Measurements from ENCODE around the gene ADAMTSL2. TPM values are rescaled to one million over a fixed set of nuclear protein-coding genes. Genes with fewer than 3 reads are reported as not detected.

The ADAMTSL2 gene
- polyA plus RNA-seq, 6 donors from 2014 or later = not detected

DNA sequence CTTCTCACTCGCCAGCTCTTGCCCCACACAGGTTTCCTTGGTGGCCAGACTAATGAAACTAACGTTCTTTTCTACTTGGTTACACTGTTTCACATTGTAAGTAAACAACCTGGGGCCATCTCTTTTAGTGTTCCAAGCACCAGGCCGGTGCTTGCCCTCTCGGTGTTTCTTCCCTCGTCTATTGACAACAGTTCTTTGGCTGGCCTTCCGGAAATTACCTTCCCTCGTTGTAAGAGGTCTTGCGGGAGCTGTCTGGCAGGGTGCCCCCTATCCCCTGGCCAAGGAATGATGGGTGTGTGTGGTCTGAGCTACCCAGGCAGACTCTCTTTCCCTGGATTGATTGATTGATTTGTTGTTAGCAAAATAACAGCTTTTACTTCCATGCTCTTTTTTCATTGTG is 8.8 kb upstream of the ADAMTSL2 start:
- H3K4me1 Mint-ChIP-seq = no peaks in the 10 kb centered on the region
- H3K27me3 Mint-ChIP-seq = peaks cover 5 to 60% (median 44%) of the 10 kb centered on the region in 3 donors
- H3K27ac Mint-ChIP-seq = peak overlapping the region in 1 of 6 donors; percentile 64
- H3K9me3 Mint-ChIP-seq = no peaks in the 10 kb centered on the region
- peak overlapping the region in 1 of 8 donors; percentile 44 for H3K4me3 Mint-ChIP-seq
- no peak for ATAC-seq (ENCODE audit: low read depth in 2 of 2)
- no peaks in the 10 kb centered on the region for H3K36me3 Mint-ChIP-seq
- no peak for DNase-seq

DNA sequence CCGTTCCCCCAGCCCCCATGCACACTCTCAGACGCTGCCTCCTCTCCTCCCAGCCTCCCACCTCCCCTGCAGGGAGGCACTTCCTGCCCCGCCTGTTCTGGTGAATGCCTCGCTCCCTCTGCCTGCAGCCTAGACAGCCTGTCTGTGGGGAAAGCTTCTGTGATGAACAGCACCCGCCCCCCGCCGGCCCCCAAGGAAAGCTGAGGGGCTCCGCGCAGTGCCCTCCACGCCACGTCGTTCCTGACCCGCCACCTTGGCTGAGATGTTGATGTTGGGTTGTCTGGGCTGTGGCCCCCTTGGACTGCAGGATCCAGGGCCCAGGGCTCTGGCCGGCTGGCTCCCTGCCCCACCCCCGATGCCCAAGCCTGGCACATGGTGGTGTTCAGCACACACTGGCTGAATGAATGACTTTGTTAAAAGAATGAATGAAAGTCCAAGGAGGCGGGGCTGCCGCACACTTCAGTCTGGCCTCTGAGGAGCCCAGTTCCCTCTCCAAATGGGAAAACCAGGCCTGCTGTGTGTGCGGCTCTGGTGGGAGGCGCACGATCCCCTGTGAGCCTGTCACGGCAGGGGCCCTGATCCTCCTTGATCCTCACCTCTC is 7.7 kb upstream of the ADAMTSL2 start:
- Mint-ChIP-seq H3K9me3 (no peaks in the 10 kb centered on the region), H3K27me3 (peaks cover 5 to 55% (median 45%) of the 10 kb centered on the region in 3 donors), H3K36me3 (no peaks in the 10 kb centered on the region), H3K4me1 (no peaks in the 10 kb centered on the region), H3K27ac (no peak overlapping the region), H3K4me3 (no peak overlapping the region)
- DNase-seq (no peak), ATAC-seq (ENCODE audit: low read depth in 2 of 2) (no peak)

DNA sequence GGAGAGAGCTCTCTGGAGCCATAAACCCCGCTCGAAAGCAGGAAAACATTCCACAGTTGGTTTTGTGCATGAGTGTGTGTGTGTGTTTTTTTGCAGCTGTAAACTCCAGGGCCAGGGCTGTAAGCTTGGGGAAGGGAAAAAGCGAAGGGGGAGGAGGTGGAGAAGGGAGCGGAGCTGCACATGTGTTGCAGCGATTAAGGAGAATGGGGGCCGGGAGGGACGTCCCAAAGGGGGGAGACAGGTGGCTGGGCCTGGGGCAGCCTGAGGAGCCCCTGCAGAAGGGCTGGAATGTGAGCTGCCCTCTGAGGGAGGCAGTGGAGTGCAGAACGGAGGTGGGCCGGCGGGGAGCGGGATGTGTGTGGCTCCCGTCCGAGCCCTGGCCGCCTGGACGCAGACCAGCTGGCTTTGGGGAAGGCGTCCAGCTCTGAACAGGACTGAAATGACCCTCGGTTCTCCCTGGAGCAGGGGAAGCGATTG is 7.0 kb upstream of the ADAMTSL2 start:
- peaks cover 0 to under 1% (median 0%) of the 10 kb centered on the region in 3 donors for H3K4me1 Mint-ChIP-seq
- H3K9me3 Mint-ChIP-seq = no peaks in the 10 kb centered on the region
- ATAC-seq (ENCODE audit: low read depth in 2 of 2) (no peak), DNase-seq (no peak)
- H3K27ac Mint-ChIP-seq = no peak overlapping the region
- no peaks in the 10 kb centered on the region for H3K36me3 Mint-ChIP-seq
- peaks cover 5 to 62% (median 52%) of the 10 kb centered on the region in 3 donors for H3K27me3 Mint-ChIP-seq
- peak overlapping the region in 2 of 8 donors; percentile 3 to 47 for H3K4me3 Mint-ChIP-seq

DNA sequence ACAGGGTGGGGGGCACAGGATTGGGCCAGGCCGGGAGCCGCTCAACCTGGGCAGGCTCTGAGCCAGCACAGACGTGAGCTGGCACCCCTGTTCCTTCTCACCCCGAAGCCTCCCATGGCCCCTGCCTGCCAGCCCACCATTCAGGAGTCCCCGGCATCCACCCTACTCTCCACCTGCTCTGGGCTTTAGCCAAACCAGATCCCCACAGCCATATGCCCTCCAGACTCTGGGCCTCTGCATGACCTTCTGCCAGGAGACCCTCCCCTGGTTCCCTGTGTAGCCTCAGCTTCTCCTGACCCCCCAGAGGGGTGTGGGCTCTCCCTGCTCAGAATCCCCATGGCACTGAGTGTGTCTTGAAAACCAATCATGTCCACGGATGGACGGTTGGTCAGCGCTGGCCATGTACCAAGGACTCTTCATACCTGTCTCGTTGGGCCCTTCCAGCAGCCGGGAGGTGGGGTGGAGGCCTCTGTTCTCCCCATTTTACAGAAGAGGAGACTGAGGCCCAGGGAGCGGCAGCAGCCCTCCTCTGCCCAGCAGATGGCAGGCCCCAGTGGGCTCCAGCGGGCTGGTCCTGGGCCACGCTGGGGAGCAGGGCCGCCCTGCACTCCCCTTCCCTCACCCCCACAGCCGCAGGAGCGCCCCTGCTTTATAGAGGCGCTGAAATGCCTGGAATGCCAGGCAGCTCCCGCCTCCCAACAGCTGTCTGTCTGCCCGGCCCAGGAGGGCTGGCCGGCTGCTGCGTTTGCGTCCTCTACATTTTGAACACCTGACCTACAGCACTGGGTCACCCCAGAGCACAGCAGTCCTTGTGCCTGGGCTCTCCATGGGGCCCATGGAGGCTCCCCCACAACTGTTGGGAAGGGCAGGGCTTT is 6.3 kb upstream of the ADAMTSL2 start:
- no peaks in the 10 kb centered on the region for H3K9me3 Mint-ChIP-seq
- DNase-seq = no peak
- no peak for ATAC-seq (ENCODE audit: low read depth in 2 of 2)
- peaks cover 7 to 9% (median 7%) of the 10 kb centered on the region in 3 donors for H3K4me1 Mint-ChIP-seq
- H3K4me3 Mint-ChIP-seq = no peak overlapping the region
- H3K36me3 Mint-ChIP-seq = no peaks in the 10 kb centered on the region
- no peak overlapping the region for H3K27ac Mint-ChIP-seq
- H3K27me3 Mint-ChIP-seq = peaks cover 8 to 66% (median 59%) of the 10 kb centered on the region in 3 donors

DNA sequence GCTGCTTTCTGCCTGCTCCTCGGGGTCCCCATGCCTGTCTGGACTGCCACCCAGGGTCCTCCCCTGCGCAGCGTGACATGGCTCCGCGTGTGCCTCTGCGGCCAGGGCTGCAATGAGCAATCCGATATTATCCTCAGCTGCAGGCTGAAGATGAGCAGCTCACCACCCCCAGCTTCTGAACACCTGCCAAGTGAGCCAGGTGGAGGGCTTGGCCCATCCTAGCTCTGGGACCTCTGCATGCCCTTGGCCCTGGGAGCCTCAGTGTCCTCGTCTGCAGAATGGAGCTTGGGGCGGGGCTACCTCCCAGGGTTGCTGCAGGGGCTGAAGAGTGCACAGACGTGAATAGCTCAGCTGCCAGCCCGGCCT is 5.6 kb upstream of the ADAMTSL2 start:
- Mint-ChIP-seq H3K27ac (no peak overlapping the region), H3K4me1 (peaks cover 10 to 12% (median 10%) of the 10 kb centered on the region in 3 donors), H3K36me3 (no peaks in the 10 kb centered on the region), H3K9me3 (no peaks in the 10 kb centered on the region), H3K4me3 (no peak overlapping the region), H3K27me3 (peaks cover 8 to 66% (median 65%) of the 10 kb centered on the region in 3 donors)
- no peak for DNase-seq
- ATAC-seq (ENCODE audit: low read depth in 2 of 2) = no peak

DNA sequence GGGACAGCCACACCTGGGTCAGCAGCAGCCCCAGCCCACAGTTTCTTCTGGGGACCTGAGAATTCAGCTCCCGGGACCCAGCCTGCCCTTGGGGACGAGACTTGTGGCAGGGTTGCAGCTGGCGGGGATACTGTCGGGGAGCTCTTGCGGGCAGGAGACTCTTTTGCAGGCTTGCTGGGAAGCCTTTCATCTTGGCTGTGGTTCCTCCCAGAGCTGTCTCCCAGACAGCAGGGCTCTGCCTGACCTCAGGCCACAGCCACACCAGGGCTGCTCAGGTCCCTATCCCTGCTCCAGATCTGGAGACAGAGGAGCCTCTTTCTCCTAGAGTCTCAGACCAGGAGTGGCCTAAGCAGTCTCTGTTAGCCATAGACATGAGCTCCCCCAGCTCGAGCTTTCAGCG is 5.0 kb upstream of the ADAMTSL2 start:
- Mint-ChIP-seq H3K4me3 (no peak overlapping the region), H3K36me3 (no peaks in the 10 kb centered on the region), H3K4me1 (peaks cover 10 to 15% (median 12%) of the 10 kb centered on the region in 3 donors), H3K27ac (no peak overlapping the region), H3K27me3 (peaks cover 7 to 66% (median 65%) of the 10 kb centered on the region in 3 donors), H3K9me3 (no peaks in the 10 kb centered on the region)
- ATAC-seq (ENCODE audit: low read depth in 2 of 2) (no peak), DNase-seq (no peak)

DNA sequence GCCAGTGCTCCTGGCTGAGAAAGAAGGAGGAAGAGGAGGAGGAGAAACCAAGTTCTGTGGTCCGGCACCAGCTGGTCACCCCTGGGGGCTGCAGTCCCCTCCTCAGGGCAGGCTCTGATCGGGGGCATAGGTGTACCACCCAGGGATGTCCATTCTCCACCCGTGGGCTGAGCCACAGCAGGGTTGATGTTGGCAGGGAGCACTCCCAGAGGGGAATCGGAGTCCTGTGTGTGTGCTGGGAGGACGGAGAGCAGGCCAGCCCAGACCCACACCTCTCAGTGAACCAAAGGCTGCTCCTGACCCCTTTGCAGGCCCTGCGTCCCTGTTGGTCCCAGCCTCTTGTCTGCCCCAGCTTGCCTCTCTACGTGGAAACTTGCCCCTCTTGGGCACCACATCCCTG is 4.6 kb upstream of the ADAMTSL2 start:
- no peak for DNase-seq
- H3K27ac Mint-ChIP-seq = no peak overlapping the region
- peaks cover 7 to 68% (median 65%) of the 10 kb centered on the region in 3 donors for H3K27me3 Mint-ChIP-seq
- H3K4me1 Mint-ChIP-seq = peaks cover 10 to 15% (median 12%) of the 10 kb centered on the region in 3 donors
- H3K4me3 Mint-ChIP-seq = no peak overlapping the region
- no peak for ATAC-seq (ENCODE audit: low read depth in 2 of 2)
- H3K36me3 Mint-ChIP-seq = no peaks in the 10 kb centered on the region
- H3K9me3 Mint-ChIP-seq = no peaks in the 10 kb centered on the region

DNA sequence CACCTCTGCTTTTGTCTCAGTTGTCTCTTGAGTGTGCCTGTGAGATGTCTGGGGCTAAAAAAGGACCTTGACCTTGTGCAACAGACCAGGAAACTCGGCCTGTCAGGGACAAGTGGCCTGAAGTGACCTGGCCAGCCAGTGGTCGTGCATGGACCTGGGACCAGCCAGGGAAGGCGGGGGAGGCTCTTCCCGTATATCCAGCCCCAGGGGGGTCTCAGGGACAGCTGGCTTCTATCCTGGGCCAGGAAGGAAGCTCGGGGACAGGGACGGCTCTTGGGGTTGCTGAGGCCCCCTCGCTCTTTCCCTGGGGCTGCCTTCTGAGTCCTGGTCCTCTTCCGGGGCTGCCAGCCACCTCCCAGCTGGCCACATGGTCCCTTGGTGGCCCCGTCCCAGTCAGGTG is 3.2 kb upstream of the ADAMTSL2 start:
- Mint-ChIP-seq H3K4me3 (no peak overlapping the region), H3K27me3 (peaks cover 7 to 80% (median 56%) of the 10 kb centered on the region in 3 donors), H3K27ac (no peak overlapping the region), H3K9me3 (no peaks in the 10 kb centered on the region), H3K4me1 (peaks cover 10 to 15% (median 12%) of the 10 kb centered on the region in 3 donors), H3K36me3 (no peaks in the 10 kb centered on the region)
- DNase-seq = no peak
- ATAC-seq (ENCODE audit: low read depth in 2 of 2) = no peak

DNA sequence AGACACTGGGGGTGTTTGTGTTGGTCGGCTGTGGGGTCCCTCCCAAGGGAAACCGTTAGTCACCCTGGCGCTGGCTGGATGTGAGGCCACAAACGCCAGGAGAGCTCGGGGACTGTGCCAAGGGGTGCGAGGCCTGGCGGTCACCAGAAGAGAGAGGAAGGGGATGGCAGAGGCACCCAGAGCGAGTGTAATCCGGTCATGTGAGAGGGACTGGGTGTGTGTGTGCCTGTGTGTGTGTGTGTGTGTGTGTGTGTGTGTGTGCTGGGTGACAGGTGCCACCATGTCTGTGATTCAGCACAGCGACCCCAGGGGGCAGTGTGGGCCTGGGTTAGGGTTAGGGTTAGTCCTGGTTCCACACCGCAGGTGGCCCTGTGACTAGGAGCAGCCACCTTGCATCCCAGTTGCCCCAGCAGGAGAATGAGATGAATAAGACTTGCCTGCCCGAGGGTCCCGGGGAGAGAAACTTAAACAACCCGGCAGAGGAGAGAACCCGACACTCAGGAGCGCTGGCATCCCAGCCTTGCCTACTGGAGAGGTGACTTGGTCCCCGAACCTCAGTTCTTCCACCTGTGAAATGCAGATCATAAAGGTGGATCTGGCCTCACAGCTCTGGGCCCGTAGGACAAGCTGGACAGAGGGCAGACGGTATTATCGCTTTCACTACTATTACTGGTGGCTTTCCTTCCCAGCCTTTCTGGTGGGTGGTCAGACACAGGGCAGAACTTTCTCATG is 1.4 kb upstream of the ADAMTSL2 start:
- H3K27ac Mint-ChIP-seq = peak overlapping the region in 4 of 6 donors; percentile 46 to 96 (median 76)
- peak overlapping the region in 5 of 8 donors; percentile 23 to 77 (median 68) for H3K4me3 Mint-ChIP-seq
- peaks cover 10 to 15% (median 12%) of the 10 kb centered on the region in 3 donors for H3K4me1 Mint-ChIP-seq
- no peaks in the 10 kb centered on the region for H3K36me3 Mint-ChIP-seq
- ATAC-seq (ENCODE audit: low read depth in 2 of 2) (peak; percentile 54 to 73), DNase-seq (peak; percentile 49)
- peaks cover 11 to 70% (median 38%) of the 10 kb centered on the region in 3 donors for H3K27me3 Mint-ChIP-seq
- no peaks in the 10 kb centered on the region for H3K9me3 Mint-ChIP-seq

DNA sequence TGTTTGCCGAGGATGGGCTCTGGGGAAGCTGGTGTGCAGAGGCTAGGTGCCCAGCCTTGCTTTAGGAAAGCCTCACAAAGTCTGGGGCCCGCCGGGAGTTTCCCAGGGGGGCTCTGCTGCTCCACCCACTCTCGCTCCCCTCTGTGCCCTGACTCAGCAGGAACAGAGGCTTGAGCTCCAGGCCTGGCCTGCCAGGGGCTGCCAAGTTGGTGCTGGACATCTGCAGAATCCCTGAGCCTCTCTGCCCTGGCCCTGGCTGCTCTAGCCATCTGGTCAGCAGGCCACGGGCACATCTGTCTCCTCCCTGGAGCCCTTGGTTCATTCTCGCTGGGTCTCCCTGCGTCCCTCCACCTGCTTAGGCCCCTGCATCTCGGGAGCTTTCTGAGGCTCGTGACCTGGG is 647 bp upstream of the ADAMTSL2 start:
- peak overlapping the region in 2 of 8 donors; percentile 9 to 68 for H3K4me3 Mint-ChIP-seq
- peaks cover 10 to 17% (median 12%) of the 10 kb centered on the region in 3 donors for H3K4me1 Mint-ChIP-seq
- peak in 1 of 2 donors; percentile 29 for ATAC-seq (ENCODE audit: low read depth in 2 of 2)
- H3K27me3 Mint-ChIP-seq = peaks cover 11 to 68% (median 33%) of the 10 kb centered on the region in 3 donors
- DNase-seq = no peak
- H3K27ac Mint-ChIP-seq = peak overlapping the region in 1 of 6 donors; percentile 69
- no peaks in the 10 kb centered on the region for H3K36me3 Mint-ChIP-seq
- no peaks in the 10 kb centered on the region for H3K9me3 Mint-ChIP-seq

DNA sequence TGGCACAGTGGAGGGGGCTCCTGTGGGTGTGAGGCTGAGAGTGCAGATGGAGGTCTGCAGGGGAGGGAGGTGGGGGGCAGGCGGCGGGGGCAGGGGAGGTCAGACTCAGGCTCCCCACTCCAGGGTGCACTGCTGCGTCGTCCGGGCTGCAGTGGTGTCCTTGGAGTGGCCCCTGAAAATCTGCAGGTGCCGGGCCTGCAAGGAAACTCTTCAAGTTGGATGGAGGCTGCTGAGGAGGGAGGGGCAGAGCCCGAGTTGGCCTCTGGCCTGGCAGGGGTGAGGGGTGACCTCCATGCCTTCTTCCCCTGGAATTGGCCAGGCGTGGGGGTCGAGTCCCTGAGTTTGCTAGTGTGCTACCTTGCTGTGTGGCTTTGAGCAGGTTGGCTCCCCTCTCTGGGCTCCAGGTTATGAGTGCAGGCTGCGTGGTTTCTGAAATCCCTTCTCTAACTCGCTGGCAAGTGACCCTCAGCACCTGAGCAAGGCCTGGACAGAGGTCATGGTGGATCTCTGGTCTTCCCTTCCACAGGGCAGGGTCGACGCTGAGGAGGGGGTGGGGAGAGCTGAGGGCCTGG is 888 bp downstream of the ADAMTSL2 start:
- no peaks in the 10 kb centered on the region for H3K9me3 Mint-ChIP-seq
- peaks cover 18 to 28% (median 25%) of the 10 kb centered on the region in 3 donors for H3K4me1 Mint-ChIP-seq
- no peak overlapping the region for H3K27ac Mint-ChIP-seq
- DNase-seq (no peak), ATAC-seq (ENCODE audit: low read depth in 2 of 2) (no peak)
- H3K27me3 Mint-ChIP-seq = peaks cover 20 to 68% (median 37%) of the 10 kb centered on the region in 3 donors
- H3K36me3 Mint-ChIP-seq = no peaks in the 10 kb centered on the region
- peak overlapping the region in 1 of 8 donors; percentile 32 for H3K4me3 Mint-ChIP-seq

DNA sequence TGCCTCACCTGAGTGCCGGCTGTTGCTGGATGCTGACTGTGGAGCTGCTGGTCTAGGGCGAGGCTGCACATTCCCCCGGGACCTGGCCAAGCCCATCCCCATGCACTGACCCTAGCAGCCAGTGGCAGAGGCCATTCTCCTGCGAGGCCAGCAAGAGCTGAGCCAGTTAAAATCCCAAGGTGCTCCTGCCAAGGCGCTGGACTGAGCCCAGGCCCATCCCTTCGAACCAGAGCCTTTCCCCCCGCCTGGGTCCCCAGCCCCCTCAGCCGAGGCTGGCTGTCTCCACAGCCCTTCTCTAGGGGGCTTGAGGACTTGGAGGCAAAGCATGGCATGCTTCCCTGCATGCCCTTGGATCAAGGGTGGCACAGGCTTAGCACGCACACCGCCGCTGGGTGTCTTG is 1.6 kb downstream of the ADAMTSL2 start:
- H3K4me3 Mint-ChIP-seq = no peak overlapping the region
- H3K9me3 Mint-ChIP-seq = no peaks in the 10 kb centered on the region
- no peak for DNase-seq
- H3K27me3 Mint-ChIP-seq = peaks cover 23 to 74% (median 42%) of the 10 kb centered on the region in 3 donors
- H3K4me1 Mint-ChIP-seq = peaks cover 24 to 33% (median 31%) of the 10 kb centered on the region in 3 donors
- H3K36me3 Mint-ChIP-seq = no peaks in the 10 kb centered on the region
- no peak overlapping the region for H3K27ac Mint-ChIP-seq
- no peak for ATAC-seq (ENCODE audit: low read depth in 2 of 2)

DNA sequence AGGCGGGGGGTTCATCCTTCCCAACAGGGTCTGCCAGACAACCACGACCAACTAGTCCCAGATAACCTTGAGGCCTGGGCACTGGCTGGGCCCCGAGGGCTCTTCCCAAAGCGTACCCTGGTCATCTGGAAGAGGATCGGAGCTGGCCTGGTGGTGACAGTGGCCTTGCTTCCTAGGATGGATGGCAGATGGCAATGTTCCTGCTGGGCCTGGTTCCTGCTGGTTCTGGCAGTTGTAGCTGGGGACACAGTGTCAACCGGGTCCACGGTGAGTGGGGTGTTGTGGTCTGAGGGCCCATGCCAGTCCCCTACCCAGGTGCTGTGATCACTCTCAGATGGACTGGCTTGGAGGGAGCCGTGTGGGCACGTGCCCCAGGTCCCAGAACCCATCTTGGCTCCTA is 2.0 kb downstream of the ADAMTSL2 start:
- Mint-ChIP-seq H3K36me3 (no peaks in the 10 kb centered on the region), H3K27me3 (peaks cover 23 to 74% (median 42%) of the 10 kb centered on the region in 3 donors), H3K4me1 (peaks cover 24 to 33% (median 31%) of the 10 kb centered on the region in 3 donors), H3K9me3 (no peaks in the 10 kb centered on the region), H3K27ac (no peak overlapping the region), H3K4me3 (no peak overlapping the region)
- DNase-seq (no peak), ATAC-seq (ENCODE audit: low read depth in 2 of 2) (no peak)

All from naive B cell (primary cell).